Measurements from ENCODE around the gene USP48. TPM values are rescaled to one million over a fixed set of nuclear protein-coding genes. Genes with fewer than 3 reads are reported as not detected.

USP48 gene
- total RNA-seq, 1 experiment from 2014 or later = 84.8 TPM

DNA sequence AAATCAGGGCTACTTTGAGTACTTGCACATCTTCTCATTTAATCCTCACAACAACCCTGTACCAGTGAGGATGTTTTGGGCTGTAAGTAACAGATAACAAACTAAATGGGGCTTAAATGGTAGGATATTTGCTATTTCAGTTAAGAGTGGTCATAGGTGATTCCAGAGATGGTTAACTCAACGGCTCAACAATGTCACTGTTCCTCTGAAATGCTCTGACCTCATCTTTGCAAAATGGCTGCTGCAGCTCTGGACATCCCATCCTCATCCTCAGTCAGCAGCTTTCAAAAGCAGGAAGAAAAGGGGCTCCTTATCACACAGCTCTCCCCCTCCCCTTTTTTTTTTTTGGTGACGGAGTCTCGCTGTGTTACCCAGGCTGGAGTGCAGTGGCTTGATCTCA, 30.6 kb upstream of the USP48 start:
- TF ChIP-seq, protein P1, sequence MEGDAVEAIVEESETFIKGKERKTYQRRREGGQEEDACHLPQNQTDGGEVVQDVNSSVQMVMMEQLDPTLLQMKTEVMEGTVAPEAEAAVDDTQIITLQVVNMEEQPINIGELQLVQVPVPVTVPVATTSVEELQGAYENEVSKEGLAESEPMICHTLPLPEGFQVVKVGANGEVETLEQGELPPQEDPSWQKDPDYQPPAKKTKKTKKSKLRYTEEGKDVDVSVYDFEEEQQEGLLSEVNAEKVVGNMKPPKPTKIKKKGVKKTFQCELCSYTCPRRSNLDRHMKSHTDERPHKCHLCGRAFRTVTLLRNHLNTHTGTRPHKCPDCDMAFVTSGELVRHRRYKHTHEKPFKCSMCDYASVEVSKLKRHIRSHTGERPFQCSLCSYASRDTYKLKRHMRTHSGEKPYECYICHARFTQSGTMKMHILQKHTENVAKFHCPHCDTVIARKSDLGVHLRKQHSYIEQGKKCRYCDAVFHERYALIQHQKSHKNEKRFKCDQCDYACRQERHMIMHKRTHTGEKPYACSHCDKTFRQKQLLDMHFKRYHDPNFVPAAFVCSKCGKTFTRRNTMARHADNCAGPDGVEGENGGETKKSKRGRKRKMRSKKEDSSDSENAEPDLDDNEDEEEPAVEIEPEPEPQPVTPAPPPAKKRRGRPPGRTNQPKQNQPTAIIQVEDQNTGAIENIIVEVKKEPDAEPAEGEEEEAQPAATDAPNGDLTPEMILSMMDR (conservative IDR thresholded peaks at IDR 0.05) = no peak
- peak overlapping the region; percentile 3 to 31; a peak in 1 of 5 replicates for H3K4me3 Mint-ChIP-seq

More for the DNA sequence above, 30.6 kb upstream of the USP48 start:
- Histone ChIP-seq H3K4me1 (ENCODE audit: insufficient read depth, low read length) (no peaks in the 10 kb centered on the region), H4K5ac (ENCODE audit: insufficient read length, low read depth, low read length) (no peak overlapping the region), H4K91ac (ENCODE audit: insufficient read length, low read depth, low read length) (no peak overlapping the region), H3K4ac (ENCODE audit: low read depth, low read length) (no peak overlapping the region), H3K4me2 (ENCODE audit: insufficient read depth, insufficient read length, low read length) (no peak overlapping the region), H2AFZ (ENCODE audit: low read length) (no peak overlapping the region), H3K27ac (ENCODE audit: insufficient read length, low read depth, low read length) (no peak overlapping the region), H2BK15ac (ENCODE audit: low read depth, low read length) (no peak overlapping the region), H2BK20ac (ENCODE audit: low read depth, low read length, poor library complexity, severe bottlenecking) (no peak overlapping the region), H2BK5ac (ENCODE audit: insufficient read length, low read length) (no peak overlapping the region), H2BK12ac (ENCODE audit: insufficient read length, low read depth, low read length) (no peak overlapping the region), H2BK120ac (ENCODE audit: low read depth, low read length, poor library complexity, severe bottlenecking) (no peak overlapping the region), H3K79me2 (ENCODE audit: insufficient read depth, low read length) (0 out of 2 replicates have a peak, but pooled peaks cover 2% of the 10 kb centered on the region), H3K23me2 (ENCODE audit: insufficient read length, low read depth, low read length, poor library complexity, severe bottlenecking) (no peaks in the 10 kb centered on the region), H3K9me3 (ENCODE audit: control insufficient read depth, low read depth, low read length) (no peaks in the 10 kb centered on the region), H4K8ac (replicated peaks; ENCODE audit: insufficient read length, low read depth, low read length) (no peak overlapping the region), H3K18ac (ENCODE audit: insufficient read length, low read depth, low read length) (no peak overlapping the region), H3K56ac (ENCODE audit: insufficient read length, low read depth, low read length) (no peak overlapping the region), H3K27me3 (ENCODE audit: insufficient read depth, low read length) (no peaks in the 10 kb centered on the region), H3T11ph (ENCODE audit: low read length) (no peak overlapping the region), H3K9ac (ENCODE audit: extremely low read depth, insufficient read length, low read length) (no peak overlapping the region), H3K14ac (ENCODE audit: insufficient read depth, low read length) (no peak overlapping the region), H4K20me1 (ENCODE audit: control insufficient read depth, insufficient read depth, insufficient read length) (no peaks in the 10 kb centered on the region), H3K23ac (ENCODE audit: insufficient read length, low read depth, low read length) (no peak overlapping the region), H2AK5ac (ENCODE audit: insufficient read length, low read length) (no peak overlapping the region), H3K79me1 (ENCODE audit: insufficient read depth, low read depth, low read length, poor library complexity, severe bottlenecking) (no peaks in the 10 kb centered on the region)
- no peaks in the 10 kb centered on the region for H3K36me3 Mint-ChIP-seq (ENCODE audit: insufficient read depth in 1 of 3, low read depth in 3 of 3)
- peaks cover 16% of the 10 kb centered on the region for H3K27me3 Mint-ChIP-seq (ENCODE audit: low read depth)
- no peak for DNase-seq
- no peaks in the 10 kb centered on the region; a peak in 1 of 5 replicates for H3K9me3 Mint-ChIP-seq
- peaks cover 10 to 11% of the 10 kb centered on the region in 2 experiments for H3K4me1 Mint-ChIP-seq
- WGBS (ENCODE audit: extremely low coverage, insufficient read length, low lambda C conversion rate) = no CpG with 5 or more reads among the region's 3 CpGs
- H3K27ac Mint-ChIP-seq = no peak overlapping the region
